Adrenal gland (tissue), 12 donors: ENCODE results near the gene KCNMA1. TPM values are rescaled to one million over a fixed set of nuclear protein-coding genes. Genes with fewer than 3 reads are reported as not detected.

ENCODE experiments used
- DNase-seq, 7 donors: peaks; one replicate each; pipeline ENCODE4 v3.0.0-alpha.2; 2019 to 2020
- H3K27ac ChIP-seq, 5 donors: fragments of 200-600 bp; sonication (generic) in 4 of 5; 1 replicate in 3 of 5; 2 replicates in 2 of 5; pipeline versions ENCODE4 v1.5.1 to v1.8.0; 2016 to 2020; ENCODE audit warnings: mild to moderate bottlenecking in 1 of 5
- H3K27me3 ChIP-seq: fragments of 200-600 bp; 2 replicates; pipeline ENCODE4 v1.8.0; 2021
- H3K36me3 ChIP-seq, 2 donors: fragments of 200-600 bp; replicated peaks in 1 of 2; 1 replicate in 1 of 2; 2 replicates in 1 of 2; pipeline versions ENCODE4 v1.5.1 to v1.8.0; 2018 to 2022
- H3K4me1 ChIP-seq, 2 donors: fragments of 200-600 bp; replicated peaks in 1 of 2; 1 replicate in 1 of 2; 2 replicates in 1 of 2; pipeline versions ENCODE4 v1.5.1 to v1.8.0; 2018 to 2021
- H3K4me3 ChIP-seq, 4 donors: fragments of 200-600 bp; sonication (generic) in 3 of 4; one replicate each; pipeline ENCODE4 v1.5.1; 2016 to 2018
- H3K9me3 ChIP-seq, 3 donors: fragments of 200-600 bp; sonication (generic) in 1 of 3; replicated peaks in 1 of 3; 1 replicate in 2 of 3; 2 replicates in 1 of 3; pipeline versions ENCODE4 v1.5.1 to v1.8.0; 2016 to 2021
- CTCF ChIP-seq, 6 experiments: fragments of 450-650 bp in 4 of 6; fragments of 200-600 bp in 2 of 6; sonication (generic) in 1 of 6; IDR thresholded peaks; 1 replicate in 5 of 6; 2 replicates in 1 of 6; pipeline versions ENCODE4 v1.5.1 to v1.8.0; 2016 to 2021; ENCODE audit warnings: antibody characterized with exemption in 6 of 6, mild to moderate bottlenecking in 2 of 6, moderate library complexity in 1 of 6
- POLR2A ChIP-seq, 2 donors: fragments of 450-650 bp; IDR thresholded peaks; one replicate each; pipeline ENCODE4 v1.6.1; 2017; ENCODE audit warnings: antibody characterized with exemption in 2 of 2, mild to moderate bottlenecking in 2 of 2, moderate library complexity in 1 of 2
- WGBS, 4 donors: extraction: QIAGEN DNeasy Blood & Tissue Kit in 2 of 4; methylation state at CpG; one replicate each; pipeline versions ENCODE4 v1.1.5 to v1.1.7; 2013 to 2017; 5-methylcytosine and 5-hydroxymethylcytosine counted together
- intact Hi-C, 2 donors: fragments of 100-400 bp; cut with DNase I; formaldehyde crosslinking; loops; one replicate each; pipeline versions ENCODE4 v1.14.1 to v1.15.0; 2022 to 2023
- polyA plus RNA-seq, 3 donors: library from polyadenylated mRNA; stranded (reverse); fragments of 200-250 nt in 2 of 3; fragments of 350-450 nt in 1 of 3; fragmentation: Illumina TruSeq in 1 of 3; extraction: RNeasy Lipid Tissue Mini Kit (QIAGEN cat#74804) in 1 of 3; gene quantifications; one replicate each; pipeline ENCODE4 v1.2.3, GENCODE V29; 2013 to 2014
- total RNA-seq, 9 donors: library from RNA; depleted of rRNA in 4 of 9; stranded (reverse); fragments of >200 nt in 4 of 9; fragments of 120-200 nt in 1 of 9; fragmentation: NEBNext Ultra II Directional in 1 of 9; extraction: Animal tissue kit (Norgen Biotek cat#: 25700) in 1 of 9; gene quantifications; one replicate each; pipeline versions ENCODE4 v1.1.0 to v1.2.4, GENCODE V29; 2013 to 2023
- donor health status: healthy with polysubstance abuse.
- donor health status: Bipolar disorder and iron deficiency.
- donor health status: DM: yes; HTN: yes; CAD: no.
- donor health status: DM: no; HTN: no; CAD: no.
- donor health status: DM: no; HTN: no; CAD: no.
- donor health status: DM: yes; HTN: yes; CAD: no.

The KCNMA1 gene
- total and polyA plus RNA-seq, 12 donors, result 6.4 to 37.7 (median 13.4) TPM

- H3K9me3 ChIP-seq, result no peaks in the 10 kb centered on the region
- no peaks in the 10 kb centered on the region for H3K27me3 ChIP-seq
- intact Hi-C loops, result no loop called here
- WGBS, 4 donors, result 80 to 92% (median 83%) methylated on average over 2 of the region's 2 CpGs
- no peaks in the 10 kb centered on the region for H3K4me1 ChIP-seq
- TF ChIP-seq POLR2A (IDR thresholded peaks at IDR 0.05) (no peak), CTCF (IDR thresholded peaks at IDR 0.05) (no peak)
- no peak for DNase-seq
- no peaks in the 10 kb centered on the region for H3K36me3 ChIP-seq
- H3K27ac ChIP-seq, result no peak overlapping the region
- no peak overlapping the region for H3K4me3 ChIP-seq
Observed at GRCh38 chr10:77196614-77197013, 441.0 kb downstream of the KCNMA1 start.

GRCh38 chr10:77195101-77195500 lies 442.5 kb downstream of the KCNMA1 start:
- WGBS, 4 donors, result 63 to 75% (median 68%) methylated on average over 2 of the region's 2 CpGs
- no peak for DNase-seq
- intact Hi-C loops, result no loop called here
- Histone ChIP-seq H3K27me3 (no peaks in the 10 kb centered on the region), H3K27ac (no peak overlapping the region), H3K36me3 (no peaks in the 10 kb centered on the region), H3K4me1 (no peaks in the 10 kb centered on the region), H3K9me3 (no peaks in the 10 kb centered on the region), H3K4me3 (no peak overlapping the region)
- TF ChIP-seq POLR2A (IDR thresholded peaks at IDR 0.05), result no peak
- TF ChIP-seq CTCF (IDR thresholded peaks at IDR 0.05), result no peak

- no peaks in the 10 kb centered on the region for H3K4me1 ChIP-seq
- no peak overlapping the region for H3K4me3 ChIP-seq
- H3K9me3 ChIP-seq, result no peaks in the 10 kb centered on the region
- intact Hi-C loops, result no loop called here
- no peak for TF ChIP-seq POLR2A (IDR thresholded peaks at IDR 0.05)
- no peak for TF ChIP-seq CTCF (IDR thresholded peaks at IDR 0.05)
- no peak for DNase-seq
- H3K27me3 ChIP-seq, result no peaks in the 10 kb centered on the region
- 64 to 72% (median 68%) methylated on average over 2 of the region's 2 CpGs for WGBS, 4 donors
- H3K27ac ChIP-seq, result no peak overlapping the region
- no peaks in the 10 kb centered on the region for H3K36me3 ChIP-seq
Observed at GRCh38 chr10:77193001-77193400, 444.6 kb downstream of the KCNMA1 start.

GRCh38 chr10:77192402-77192801 lies 445.2 kb downstream of the KCNMA1 start:
- intact Hi-C loops, result no loop called here
- H3K4me3 ChIP-seq, result no peak overlapping the region
- no peak for DNase-seq
- no peak overlapping the region for H3K27ac ChIP-seq
- H3K27me3 ChIP-seq, result no peaks in the 10 kb centered on the region
- 63 to 69% (median 67%) methylated on average over 3 of the region's 3 CpGs for WGBS, 4 donors
- H3K4me1 ChIP-seq, result no peaks in the 10 kb centered on the region
- TF ChIP-seq POLR2A (IDR thresholded peaks at IDR 0.05) (no peak), CTCF (IDR thresholded peaks at IDR 0.05) (no peak)
- no peaks in the 10 kb centered on the region for H3K9me3 ChIP-seq
- no peaks in the 10 kb centered on the region for H3K36me3 ChIP-seq
